ENCODE data around the gene LRP10.
"Not testable (repeated sequence)": the region's sequence is repeated elsewhere in the genome, so short reads cannot be mapped to it uniquely, and the experiment has no call there.

Gene LRP10

DNA sequence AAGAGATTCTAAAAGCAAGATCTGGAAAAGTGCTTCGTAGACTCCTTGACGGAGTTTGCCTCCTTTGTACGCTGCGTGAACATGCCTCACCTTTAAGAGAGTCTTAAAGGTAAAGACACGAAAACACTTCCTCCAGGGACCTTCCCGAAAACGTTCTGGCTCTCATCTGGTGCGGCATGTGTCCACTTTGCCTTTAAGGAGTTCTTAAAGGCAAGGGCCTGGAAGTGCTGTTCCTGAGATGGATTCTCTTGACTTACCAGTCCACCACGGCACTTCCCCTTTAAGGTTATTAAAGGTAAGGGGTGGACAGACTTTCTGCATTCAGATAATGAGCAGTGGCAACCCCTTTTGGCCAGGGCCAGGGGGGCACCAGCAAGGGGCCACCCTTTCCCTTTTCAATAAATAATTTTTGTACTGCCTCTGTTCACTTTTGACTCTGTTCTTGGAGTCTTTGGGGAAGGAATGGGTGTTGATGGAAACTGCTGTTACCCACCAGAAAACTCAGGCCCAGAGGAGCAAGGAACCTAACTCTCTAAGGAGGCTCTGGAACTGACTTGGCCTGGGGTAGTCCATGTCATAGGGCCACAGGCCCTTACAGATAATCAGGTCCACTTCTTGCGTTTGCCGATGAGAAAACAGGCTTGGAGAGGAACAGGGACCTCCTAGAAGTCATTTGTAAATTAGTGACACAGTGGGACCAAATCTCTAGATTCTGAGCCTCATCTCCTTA, 15.9 kb downstream of the LRP10 start:
- DNase-seq, result peak; percentile 57

GRCh38 chr14:22887990-22888378, 16.4 kb downstream of the LRP10 start:
- no peak for DNase-seq

GRCh38 chr14:22888662-22889061, 17.1 kb downstream of the LRP10 start:
- DNase-seq, result no peak

DNA sequence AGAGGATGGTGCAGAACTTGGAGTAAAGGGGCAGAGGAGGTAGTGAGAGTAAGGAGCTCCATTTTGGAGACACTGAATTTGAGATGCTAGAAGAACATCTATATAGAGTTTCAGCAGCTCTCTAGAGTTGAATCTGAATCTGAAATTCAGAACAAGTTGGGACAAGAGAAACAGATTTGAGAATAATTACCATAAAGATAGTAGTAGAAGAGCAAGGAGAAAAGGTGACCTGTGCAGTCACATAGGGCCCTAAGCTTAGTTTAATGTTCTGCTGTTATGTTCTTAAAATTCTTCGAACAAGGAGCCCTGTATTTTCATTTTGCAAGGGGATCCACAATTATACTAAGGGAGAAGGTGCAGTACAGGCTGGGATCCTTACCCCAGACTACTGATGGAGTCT, 18.9 kb downstream of the LRP10 start:
- DNase-seq, result no peak

GRCh38 chr14:22892488-22892887, 20.9 kb downstream of the LRP10 start:
- DNase-seq, result no peak

- DNase-seq, result no peak
Observed at GRCh38 chr14:22893706-22894105, 22.2 kb downstream of the LRP10 start.

GRCh38 chr14:22895402-22895801, 23.9 kb downstream of the LRP10 start:
- DNase-seq, result no peak

- no peak for DNase-seq
Observed at GRCh38 chr14:22896356-22896755, 24.8 kb downstream of the LRP10 start.

- no peak for DNase-seq
Observed at GRCh38 chr14:22896760-22897159, 25.2 kb downstream of the LRP10 start.

GRCh38 chr14:22897357-22897756, 25.8 kb downstream of the LRP10 start:
- no peak for DNase-seq

DNA sequence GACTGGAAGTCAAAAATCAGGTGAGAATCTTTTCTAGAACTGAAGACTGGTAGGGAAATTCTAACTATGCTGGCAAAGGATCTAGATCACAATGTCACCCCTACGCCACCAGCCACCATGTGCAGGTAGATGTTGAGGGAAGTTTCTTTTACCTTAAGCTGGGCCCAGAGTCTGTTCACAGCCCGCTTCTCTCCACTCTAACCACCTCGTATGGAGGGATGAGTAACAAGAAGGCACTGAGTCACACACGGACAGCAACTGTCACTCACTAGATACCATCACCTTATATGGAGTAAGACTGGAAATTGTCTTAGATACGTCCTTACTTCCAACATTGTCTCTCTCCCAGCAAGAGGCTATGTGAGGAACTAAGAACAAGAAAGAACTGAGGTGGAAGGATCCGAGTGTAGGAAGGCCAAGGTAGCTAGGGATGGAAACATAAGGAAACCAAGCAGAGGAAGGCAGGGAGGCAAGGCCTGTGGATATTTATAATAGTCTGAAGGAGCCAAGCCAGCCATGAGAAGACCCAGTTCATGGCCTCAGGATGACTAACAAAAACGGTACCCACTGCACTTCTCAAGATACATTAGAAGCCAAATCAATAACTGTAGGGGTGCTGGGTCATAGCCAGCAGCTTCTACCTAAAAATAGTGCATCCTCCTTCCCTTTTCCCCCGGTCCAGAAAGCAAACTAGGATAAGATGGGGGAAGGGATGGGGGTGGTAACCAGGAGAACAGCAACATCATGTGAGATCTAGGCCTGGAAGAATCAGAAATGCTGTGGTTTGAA, 27.0 kb downstream of the LRP10 start:
- peak; percentile 11 for DNase-seq

DNA sequence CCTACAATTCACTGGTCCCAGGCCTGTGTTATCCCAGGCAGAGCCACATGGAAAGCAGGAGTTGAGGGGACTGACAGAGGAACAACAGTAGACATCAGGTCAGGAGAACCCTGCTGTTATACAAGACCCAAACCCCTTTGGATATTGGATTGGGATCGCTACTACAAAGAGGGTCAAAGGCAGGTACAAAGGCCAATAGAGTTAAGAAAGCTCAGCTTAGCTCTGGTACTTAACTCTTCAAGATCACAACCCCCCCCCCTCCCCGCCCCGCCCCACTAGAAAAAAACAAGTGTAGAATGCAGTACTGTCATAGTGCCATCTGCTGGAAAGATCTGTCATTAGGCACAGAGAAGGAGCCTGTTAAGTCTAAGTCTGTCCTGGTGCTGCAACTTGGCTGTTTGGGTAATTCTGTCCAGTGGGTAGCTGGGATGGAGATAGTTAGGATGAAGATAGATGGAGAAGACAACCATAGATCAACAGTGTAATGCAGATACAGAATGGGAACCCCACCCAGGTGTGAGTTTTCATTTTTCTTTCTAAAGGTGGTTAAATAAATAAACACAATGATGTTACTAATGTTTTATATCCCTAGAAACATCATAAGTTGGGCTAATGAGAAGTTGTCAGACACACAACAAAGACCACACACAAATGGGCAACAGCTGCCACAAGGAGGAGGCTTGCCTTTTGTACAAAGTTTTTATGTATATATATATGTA, 28.7 kb downstream of the LRP10 start:
- DNase-seq, result peak; percentile 4

GRCh38 chr14:22901799-22902198, 30.3 kb downstream of the LRP10 start:
- DNase-seq, result no peak

DNA sequence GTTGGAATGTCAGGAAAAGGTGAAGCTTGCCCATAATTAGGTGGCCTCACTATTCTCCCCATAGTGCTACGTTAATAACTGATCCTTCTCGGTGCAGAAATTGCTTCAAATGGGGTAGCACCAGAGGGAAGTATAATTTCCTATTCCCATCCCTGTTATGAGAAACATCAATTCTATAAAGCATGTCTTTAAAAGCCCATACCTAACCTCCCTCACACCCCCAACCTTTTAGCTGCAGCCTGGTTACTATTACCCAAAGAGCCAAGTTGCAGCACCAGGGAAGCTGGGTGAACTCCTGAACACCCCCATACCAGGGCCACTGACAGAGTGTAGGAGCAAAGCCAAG, 32.2 kb downstream of the LRP10 start:
- no peak for DNase-seq

GRCh38 chr14:22905627-22906026, 34.1 kb downstream of the LRP10 start:
- no peak for DNase-seq

GRCh38 chr14:22906073-22906472, 34.5 kb downstream of the LRP10 start:
- no peak for DNase-seq

DNA sequence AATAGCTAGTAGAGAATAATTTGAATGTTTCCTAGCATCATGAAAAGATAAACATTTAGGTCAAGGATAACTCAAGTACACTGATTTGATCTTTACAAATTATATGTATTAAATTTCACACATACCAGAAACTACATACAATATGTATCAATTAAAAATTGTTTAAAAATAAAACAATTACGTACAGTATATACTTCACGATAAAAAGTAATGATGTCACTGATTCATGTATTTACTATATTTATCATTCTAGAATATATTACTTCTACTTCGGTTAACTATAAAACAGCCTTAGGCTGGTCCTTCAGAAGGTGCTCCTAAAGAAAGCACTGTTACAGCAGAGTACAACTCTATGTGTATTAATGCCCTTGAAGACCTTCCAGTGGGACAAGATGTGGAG, 35.9 kb downstream of the LRP10 start:
- no peak for DNase-seq

DNA sequence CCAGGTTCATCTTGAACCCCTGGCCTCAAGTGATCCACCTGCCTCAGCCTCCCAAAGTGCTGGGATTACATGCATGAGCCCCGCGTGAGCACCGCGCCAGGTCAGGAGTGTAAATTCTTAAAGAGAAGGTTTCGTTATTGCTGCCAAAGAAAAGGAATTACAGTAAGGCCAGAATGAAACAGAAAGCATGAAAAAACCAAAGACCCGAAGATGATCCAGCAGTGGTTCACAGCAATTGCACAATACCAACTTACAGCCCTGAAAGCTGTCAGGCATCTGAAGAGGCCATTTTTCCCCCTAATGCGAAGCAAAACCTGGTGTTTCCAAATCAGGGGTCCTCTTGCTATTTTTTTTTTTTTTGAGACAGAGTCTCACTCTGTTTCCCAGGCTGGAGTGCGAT, 37.1 kb downstream of the LRP10 start:
- no peak for DNase-seq

DNA sequence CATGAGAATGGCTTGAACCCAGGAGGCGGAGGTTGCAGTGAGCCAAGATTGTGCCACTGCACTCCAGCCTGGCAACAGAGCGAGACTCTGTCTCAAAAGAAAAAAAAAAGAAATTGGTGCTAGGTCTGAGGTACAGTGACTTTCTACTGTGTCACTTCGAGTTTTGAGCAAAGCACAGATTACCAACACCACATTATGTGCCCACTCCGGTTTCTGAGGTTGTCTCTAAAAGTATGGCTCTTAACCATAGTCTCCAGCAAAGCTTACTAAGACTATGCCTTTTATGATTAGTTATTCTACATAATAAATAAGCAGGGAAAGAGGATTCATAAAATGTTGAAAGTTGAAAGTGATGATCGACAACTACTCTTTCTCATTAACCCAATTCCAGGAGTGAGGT, 39.4 kb downstream of the LRP10 start:
- DNase-seq, result no peak

DNA sequence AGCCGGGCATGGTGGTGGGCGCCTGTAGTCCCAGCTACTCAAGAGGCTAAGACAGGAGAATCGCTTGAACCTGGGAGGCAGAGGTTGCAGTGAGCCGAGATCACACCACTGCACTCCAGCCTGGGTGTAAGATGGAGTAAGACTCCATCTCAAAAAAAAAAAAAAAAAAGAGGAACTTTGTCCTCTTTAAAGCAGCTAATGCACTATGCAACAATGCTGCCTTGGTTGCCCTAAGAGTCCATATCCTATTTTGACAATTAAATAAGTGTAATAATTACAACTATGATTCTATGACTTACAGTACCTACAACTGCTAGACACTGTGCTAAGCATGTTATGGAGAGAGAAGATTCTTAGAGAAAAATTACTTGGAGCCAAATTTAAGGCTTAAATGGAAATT, 43.3 kb downstream of the LRP10 start:
- not testable (repeated sequence) for DNase-seq

DNA sequence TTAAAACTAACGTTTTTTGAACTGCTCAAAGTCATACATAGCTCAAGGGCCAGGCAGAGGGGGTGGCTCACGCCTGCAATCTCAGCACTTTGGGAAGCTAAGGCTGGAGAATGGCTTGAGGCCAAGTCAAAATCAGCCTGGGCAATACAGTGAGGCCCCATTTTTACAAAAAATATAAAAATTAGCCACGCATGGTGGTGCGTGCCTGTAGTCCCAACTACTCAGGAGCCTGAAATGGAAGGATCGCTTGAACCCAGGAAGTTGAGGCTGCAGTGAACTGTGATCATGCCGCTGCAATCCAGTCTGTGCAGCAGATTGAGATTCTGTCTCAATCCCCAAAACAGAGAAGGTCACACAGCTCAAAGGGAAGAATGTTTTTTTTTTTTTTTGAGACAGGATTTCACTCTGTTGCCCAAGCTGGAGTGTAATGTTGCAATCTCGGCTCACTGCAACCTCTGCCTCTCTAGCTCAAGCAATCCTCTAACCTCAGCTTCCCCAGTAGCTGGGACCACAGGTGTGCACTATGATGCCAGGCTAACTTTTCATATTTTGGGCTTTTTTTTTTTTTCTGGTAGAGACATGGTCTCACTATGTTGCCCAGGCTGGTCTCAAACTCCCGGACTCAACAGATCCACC, 44.5 kb downstream of the LRP10 start:
- no peak for DNase-seq

DNA sequence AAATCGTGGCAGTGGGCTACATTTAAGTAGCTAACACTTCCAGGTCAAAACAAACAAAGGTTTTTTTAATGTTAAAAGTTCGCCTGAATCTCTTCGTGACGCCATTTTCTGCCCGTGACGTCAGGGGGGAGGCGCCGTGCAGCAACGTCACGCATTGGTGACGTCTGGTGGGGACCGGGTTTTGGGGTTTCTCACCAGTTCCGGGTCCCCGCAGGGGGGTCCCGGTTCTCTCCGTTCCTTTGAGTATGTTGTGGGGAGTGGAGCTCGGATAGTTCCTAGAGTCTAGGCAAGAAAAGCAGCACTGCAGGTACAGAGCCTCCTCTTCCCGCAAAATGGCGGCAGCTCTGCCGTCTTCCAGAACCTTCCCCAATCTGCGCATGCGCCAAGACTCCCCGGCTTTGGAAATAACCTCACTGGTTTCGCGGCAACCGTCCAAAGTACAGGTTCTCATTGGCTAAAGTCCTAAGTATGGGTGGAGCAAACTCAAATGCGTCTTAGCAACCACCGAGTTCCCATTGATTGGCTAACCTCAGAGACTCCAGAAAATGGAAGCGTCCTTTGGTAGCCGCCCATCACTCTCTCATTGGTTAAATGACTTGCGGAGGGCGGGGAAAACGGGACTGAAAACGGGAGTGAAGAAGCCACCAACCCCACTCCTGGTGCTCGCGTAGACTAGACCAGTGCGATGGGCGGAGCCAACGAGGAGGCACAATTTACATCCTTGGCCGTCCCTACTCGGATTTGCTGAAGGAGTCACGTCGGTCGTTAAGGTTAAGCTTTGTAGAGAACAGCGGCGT, 47.5 kb downstream of the LRP10 start, which contains the start of gene RBM23:
Gene RBM23 (minus strand): TSS at position 346 of the 797 bp plus-strand sequence.
- peak; percentile 97 for DNase-seq

- no peak for DNase-seq
Observed at GRCh38 chr14:22919601-22919921, 48.0 kb downstream of the LRP10 start.

All from T1000 (cell line).